Liver (tissue), 9 donors: ENCODE results near the gene NHS. TPM values are rescaled to one million over a fixed set of nuclear protein-coding genes. Genes with fewer than 3 reads are reported as not detected.

Source experiments
- DNase-seq: peaks from one replicate; pipeline ENCODE4 v3.0.0-alpha.2; 2017; ENCODE audit warnings: low spot score
- H3K27ac ChIP-seq, 2 donors: one replicate each; pipeline ENCODE4 v1.7.0; 2013; ENCODE audit warnings: inconsistent platforms in 2 of 2, low read length in 2 of 2, control low read depth in 1 of 2, low read depth in 1 of 2, mild to moderate bottlenecking in 1 of 2
- H3K27me3 ChIP-seq, 4 donors: one replicate each; pipeline versions ENCODE4 v1.6.1 to v1.7.0; 2013; ENCODE audit warnings: low read length in 3 of 4, inconsistent platforms in 1 of 4, mild to moderate bottlenecking in 1 of 4, moderate library complexity in 1 of 4; ENCODE audit not compliant: control insufficient read depth in 4 of 4, insufficient read depth in 4 of 4
- H3K36me3 ChIP-seq, 4 donors: one replicate each; pipeline versions ENCODE4 v1.6.1 to v1.7.0; 2013; ENCODE audit warnings: low read length in 3 of 4, mild to moderate bottlenecking in 3 of 4, low read depth in 1 of 4, moderate library complexity in 1 of 4; ENCODE audit not compliant: control insufficient read depth in 4 of 4, insufficient read depth in 3 of 4
- H3K4me1 ChIP-seq, 4 donors: one replicate each; pipeline versions ENCODE4 v1.6.1 to v1.7.0; 2013; ENCODE audit warnings: low read length in 3 of 4, mild to moderate bottlenecking in 3 of 4, moderate library complexity in 1 of 4; ENCODE audit not compliant: control insufficient read depth in 4 of 4, insufficient read depth in 4 of 4
- H3K4me3 ChIP-seq, 3 donors: one replicate each; pipeline versions ENCODE4 v1.6.1 to v1.7.0; 2013; ENCODE audit warnings: low read length in 3 of 3, control low read depth in 1 of 3, low read depth in 1 of 3, mild to moderate bottlenecking in 1 of 3
- H3K9ac ChIP-seq, 2 donors: one replicate each; pipeline ENCODE4 v1.7.0; 2013; ENCODE audit warnings: low read length in 2 of 2, mild to moderate bottlenecking in 2 of 2, moderate library complexity in 2 of 2, control low read depth in 1 of 2, low read depth in 1 of 2
- H3K9me3 ChIP-seq, 4 donors: one replicate each; pipeline versions ENCODE4 v1.6.1 to v1.7.0; 2013; ENCODE audit warnings: low read length in 3 of 4; ENCODE audit not compliant: control insufficient read depth in 4 of 4
- ATF3 ChIP-seq: IDR thresholded peaks from 2 replicates; pipeline ENCODE4 v1.6.1; 2016; ENCODE audit warnings: antibody characterized with exemption
- CTCF ChIP-seq: fragments of 150-350 bp; IDR thresholded peaks from 2 replicates; pipeline ENCODE4 v1.5.1; 2017; ENCODE audit warnings: improper control_type of control experiment, low read depth, low read length; ENCODE audit not compliant: missing input control
- EGR1 ChIP-seq, 2 donors: IDR thresholded peaks; 2 replicates each; pipeline ENCODE4 v1.6.1; 2016 to 2018; ENCODE audit warnings: antibody characterized with exemption in 2 of 2, low read depth in 2 of 2
- FOXA1 ChIP-seq: IDR thresholded peaks from 2 replicates; pipeline ENCODE4 v1.6.1; 2016; ENCODE audit warnings: antibody characterized with exemption
- FOXA2 ChIP-seq: IDR thresholded peaks from 2 replicates; pipeline ENCODE4 v1.6.1; 2016; ENCODE audit warnings: antibody characterized with exemption
- GABPA ChIP-seq, 2 donors: IDR thresholded peaks in 1 of 2; conservative IDR thresholded peaks in 1 of 2; 2 replicates each; pipeline ENCODE4 v1.6.1; 2016; ENCODE audit warnings: antibody characterized with exemption in 2 of 2, mild to moderate bottlenecking in 1 of 2, moderate library complexity in 1 of 2
- HNF4A ChIP-seq, 2 donors: conservative IDR thresholded peaks; 2 replicates each; pipeline ENCODE4 v1.6.1; 2016; ENCODE audit warnings: antibody characterized with exemption in 2 of 2, mild to moderate bottlenecking in 2 of 2
- HNF4G ChIP-seq: IDR thresholded peaks from 2 replicates; pipeline ENCODE4 v1.6.1; 2016; ENCODE audit warnings: antibody characterized with exemption
- JUND ChIP-seq, 2 donors: IDR thresholded peaks; 2 replicates each; pipeline ENCODE4 v1.6.1; 2016; ENCODE audit warnings: antibody characterized with exemption in 2 of 2
- NR2F2 ChIP-seq: IDR thresholded peaks from 2 replicates; pipeline ENCODE4 v1.6.1; 2016; ENCODE audit warnings: antibody characterized with exemption
- RAD21 ChIP-seq, 2 donors: IDR thresholded peaks; 2 replicates each; pipeline ENCODE4 v1.6.1; 2016; ENCODE audit warnings: antibody characterized with exemption in 2 of 2, mild to moderate bottlenecking in 2 of 2
- SP1 ChIP-seq: IDR thresholded peaks from 2 replicates; pipeline ENCODE4 v1.6.1; 2018; ENCODE audit warnings: antibody characterized with exemption, mild to moderate bottlenecking
- TAF1 ChIP-seq: conservative IDR thresholded peaks from 2 replicates; pipeline ENCODE4 v1.6.1; 2016; ENCODE audit warnings: antibody characterized with exemption, mild to moderate bottlenecking
- YY1 ChIP-seq: IDR thresholded peaks from 2 replicates; pipeline ENCODE4 v1.6.1; 2016; ENCODE audit warnings: antibody characterized with exemption, mild to moderate bottlenecking
- WGBS: extraction: QIAGEN DNeasy Blood & Tissue Kit; methylation state at CpG from one replicate; pipeline ENCODE4 v1.1.7; 2013; 5-methylcytosine and 5-hydroxymethylcytosine counted together
- polyA plus RNA-seq, 2 donors: library from polyadenylated mRNA; stranded (reverse) in 1 of 2; unstranded in 1 of 2; fragments of 200-250 nt in 1 of 2; fragments of >200 nt in 1 of 2; fragmentation: Nextera tagmentation in 1 of 2; extraction: Ambion mirVana in 1 of 2; gene quantifications; one replicate each; pipeline versions ENCODE4 v1.2.1 to v1.2.3, GENCODE V29; 2013 to 2015
- total RNA-seq, 2 donors: library from RNA; depleted of rRNA; stranded (reverse); fragments of >200 nt; gene quantifications; one replicate each; pipeline ENCODE4 v1.2.3, GENCODE V29; 2014
- TF ChIP-seq, protein P1 (sequence below): IDR thresholded peaks from 2 replicates; pipeline ENCODE4 v1.6.1; 2016; ENCODE audit warnings: antibody characterized with exemption, mild to moderate bottlenecking
- TF ChIP-seq, protein P2 (sequence below): IDR thresholded peaks from 2 replicates; pipeline ENCODE4 v1.6.1; 2016; ENCODE audit warnings: antibody characterized with exemption
- donor health status: healthy.
- donor health status: healthy.
- donor health status: healthy.
- donor health status: healthy.
- donor health status: healthy.

NHS gene
- total and polyA plus RNA-seq, 4 donors, result 0.03 to 0.17 (median 0.10) TPM

DNA sequence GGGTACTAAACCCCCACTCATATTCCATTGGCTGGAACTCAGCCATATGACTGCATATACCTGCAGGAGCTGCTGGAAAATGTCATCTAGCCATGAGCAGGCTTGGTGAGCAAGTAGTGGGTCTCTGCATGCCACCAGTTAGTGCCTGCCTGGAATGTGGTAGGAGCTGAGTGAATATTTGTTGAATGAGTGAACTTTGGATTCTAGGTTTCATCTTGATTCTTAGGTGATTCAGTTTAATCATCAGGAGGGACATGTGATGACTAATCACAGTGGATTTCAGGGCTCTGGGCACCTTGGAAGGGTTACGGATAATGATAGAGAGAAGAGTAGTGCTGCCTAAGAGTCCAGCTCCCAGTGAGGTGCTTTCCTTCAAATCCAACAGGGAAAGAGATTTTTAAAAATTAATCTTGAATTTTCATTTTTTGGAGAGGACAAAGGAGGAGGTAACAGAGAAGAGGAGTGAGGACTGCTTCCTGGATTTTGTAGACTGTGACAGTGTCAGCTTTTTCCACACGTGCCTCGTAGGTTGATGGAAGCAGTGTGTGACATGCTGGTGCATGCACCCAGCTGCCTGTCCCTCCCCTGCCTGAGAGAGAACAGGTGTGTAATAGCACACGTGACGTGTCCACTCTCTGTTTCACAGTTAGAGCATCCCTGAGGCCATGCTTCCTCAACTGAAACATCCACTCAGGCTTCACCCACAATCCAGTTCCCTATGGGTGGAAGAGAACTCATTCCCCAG lies 30.4 kb downstream of the NHS start:
- WGBS, result 87% methylated on average over 5 of the region's 5 CpGs
- Histone ChIP-seq H3K27ac (no peak overlapping the region), H3K9ac (no peak overlapping the region), H3K4me1 (no peaks in the 10 kb centered on the region), H3K27me3 (peaks cover 0 to 3% (median 0%) of the 10 kb centered on the region in 4 donors), H3K36me3 (no peaks in the 10 kb centered on the region), H3K9me3 (no peaks in the 10 kb centered on the region), H3K4me3 (no peak overlapping the region)
- no peak for DNase-seq
- no peak for TF ChIP-seq EGR1 (IDR thresholded peaks at IDR 0.05; ENCODE audit: low read depth in 2 of 2)
- TF ChIP-seq, protein P1, sequence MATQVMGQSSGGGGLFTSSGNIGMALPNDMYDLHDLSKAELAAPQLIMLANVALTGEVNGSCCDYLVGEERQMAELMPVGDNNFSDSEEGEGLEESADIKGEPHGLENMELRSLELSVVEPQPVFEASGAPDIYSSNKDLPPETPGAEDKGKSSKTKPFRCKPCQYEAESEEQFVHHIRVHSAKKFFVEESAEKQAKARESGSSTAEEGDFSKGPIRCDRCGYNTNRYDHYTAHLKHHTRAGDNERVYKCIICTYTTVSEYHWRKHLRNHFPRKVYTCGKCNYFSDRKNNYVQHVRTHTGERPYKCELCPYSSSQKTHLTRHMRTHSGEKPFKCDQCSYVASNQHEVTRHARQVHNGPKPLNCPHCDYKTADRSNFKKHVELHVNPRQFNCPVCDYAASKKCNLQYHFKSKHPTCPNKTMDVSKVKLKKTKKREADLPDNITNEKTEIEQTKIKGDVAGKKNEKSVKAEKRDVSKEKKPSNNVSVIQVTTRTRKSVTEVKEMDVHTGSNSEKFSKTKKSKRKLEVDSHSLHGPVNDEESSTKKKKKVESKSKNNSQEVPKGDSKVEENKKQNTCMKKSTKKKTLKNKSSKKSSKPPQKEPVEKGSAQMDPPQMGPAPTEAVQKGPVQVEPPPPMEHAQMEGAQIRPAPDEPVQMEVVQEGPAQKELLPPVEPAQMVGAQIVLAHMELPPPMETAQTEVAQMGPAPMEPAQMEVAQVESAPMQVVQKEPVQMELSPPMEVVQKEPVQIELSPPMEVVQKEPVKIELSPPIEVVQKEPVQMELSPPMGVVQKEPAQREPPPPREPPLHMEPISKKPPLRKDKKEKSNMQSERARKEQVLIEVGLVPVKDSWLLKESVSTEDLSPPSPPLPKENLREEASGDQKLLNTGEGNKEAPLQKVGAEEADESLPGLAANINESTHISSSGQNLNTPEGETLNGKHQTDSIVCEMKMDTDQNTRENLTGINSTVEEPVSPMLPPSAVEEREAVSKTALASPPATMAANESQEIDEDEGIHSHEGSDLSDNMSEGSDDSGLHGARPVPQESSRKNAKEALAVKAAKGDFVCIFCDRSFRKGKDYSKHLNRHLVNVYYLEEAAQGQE, result no peak
- TF ChIP-seq TAF1, result no peak
- no peak for TF ChIP-seq GABPA (IDR thresholded peaks at IDR 0.05 in 1 of 2, conservative IDR thresholded peaks at IDR 0.05 in 1 of 2)
- no peak for TF ChIP-seq HNF4A (conservative IDR thresholded peaks at IDR 0.05)
- no peak for TF ChIP-seq CTCF
- TF ChIP-seq JUND (IDR thresholded peaks at IDR 0.05), result no peak
- TF ChIP-seq NR2F2, result no peak
- no peak for TF ChIP-seq HNF4G

DNA sequence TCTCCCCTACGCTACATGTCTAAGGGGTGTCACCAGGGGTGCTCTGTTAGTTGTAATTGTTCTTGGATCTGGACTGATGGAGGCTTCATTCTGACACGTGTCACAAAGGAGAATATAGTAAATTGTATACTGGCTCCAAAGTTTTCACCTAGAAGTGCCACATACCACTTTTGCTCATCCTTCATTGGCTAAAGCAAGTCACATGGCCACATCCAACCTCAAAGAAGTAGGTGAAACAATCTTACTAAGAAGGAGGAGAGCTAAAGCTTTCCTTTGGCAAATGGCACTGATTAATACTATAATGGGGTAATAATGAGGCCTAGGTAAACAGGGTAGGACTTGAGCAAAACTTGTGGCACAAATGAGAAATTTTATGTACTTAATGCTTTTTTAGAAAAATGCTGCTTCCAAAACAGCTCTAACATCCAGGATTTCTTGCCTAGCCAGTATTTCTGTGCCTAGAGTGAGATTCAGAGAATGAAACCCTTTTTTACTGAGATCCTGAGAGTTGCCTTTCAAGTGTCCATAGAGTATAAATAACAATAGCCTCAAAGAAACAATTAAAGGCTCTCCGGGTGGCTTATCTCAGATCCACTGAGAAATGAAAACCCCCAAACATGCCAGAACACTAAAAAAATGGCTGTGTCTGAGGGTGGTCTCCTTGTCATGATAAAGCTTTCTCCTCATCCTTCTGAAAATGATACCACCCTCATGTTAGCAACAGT lies 34.7 kb downstream of the NHS start:
- DNase-seq, result no peak
- Histone ChIP-seq H3K36me3 (no peaks in the 10 kb centered on the region), H3K27me3 (no peaks in the 10 kb centered on the region), H3K9me3 (no peaks in the 10 kb centered on the region), H3K4me3 (no peak overlapping the region), H3K27ac (no peak overlapping the region), H3K4me1 (no peaks in the 10 kb centered on the region), H3K9ac (no peak overlapping the region)
- 81% methylated on average over 3 of the region's 3 CpGs for WGBS
- no peak for TF ChIP-seq RAD21 (IDR thresholded peaks at IDR 0.05)
- TF ChIP-seq FOXA1, result no peak
- no peak for TF ChIP-seq GABPA (IDR thresholded peaks at IDR 0.05 in 1 of 2, conservative IDR thresholded peaks at IDR 0.05 in 1 of 2)
- no peak for TF ChIP-seq ATF3
- TF ChIP-seq TAF1, result no peak
- TF ChIP-seq, protein P1, result no peak
- TF ChIP-seq FOXA2, result no peak
- TF ChIP-seq CTCF, result no peak
- TF ChIP-seq HNF4G, result no peak
- TF ChIP-seq SP1, result no peak
- TF ChIP-seq EGR1 (IDR thresholded peaks at IDR 0.05; ENCODE audit: low read depth in 2 of 2), result no peak
- TF ChIP-seq YY1, result no peak
- TF ChIP-seq, protein P2, sequence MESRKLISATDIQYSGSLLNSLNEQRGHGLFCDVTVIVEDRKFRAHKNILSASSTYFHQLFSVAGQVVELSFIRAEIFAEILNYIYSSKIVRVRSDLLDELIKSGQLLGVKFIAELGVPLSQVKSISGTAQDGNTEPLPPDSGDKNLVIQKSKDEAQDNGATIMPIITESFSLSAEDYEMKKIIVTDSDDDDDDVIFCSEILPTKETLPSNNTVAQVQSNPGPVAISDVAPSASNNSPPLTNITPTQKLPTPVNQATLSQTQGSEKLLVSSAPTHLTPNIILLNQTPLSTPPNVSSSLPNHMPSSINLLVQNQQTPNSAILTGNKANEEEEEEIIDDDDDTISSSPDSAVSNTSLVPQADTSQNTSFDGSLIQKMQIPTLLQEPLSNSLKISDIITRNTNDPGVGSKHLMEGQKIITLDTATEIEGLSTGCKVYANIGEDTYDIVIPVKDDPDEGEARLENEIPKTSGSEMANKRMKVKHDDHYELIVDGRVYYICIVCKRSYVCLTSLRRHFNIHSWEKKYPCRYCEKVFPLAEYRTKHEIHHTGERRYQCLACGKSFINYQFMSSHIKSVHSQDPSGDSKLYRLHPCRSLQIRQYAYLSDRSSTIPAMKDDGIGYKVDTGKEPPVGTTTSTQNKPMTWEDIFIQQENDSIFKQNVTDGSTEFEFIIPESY, result no peak
